Hematopoietic multipotent progenitor cell treated with erythropoietin and hydrocortisone succinate and interleukin-3 and kit ligand, for 6 days (in vitro differentiated cells): Measurements from ENCODE around the gene MLLT10.
A peak's percentile ranks its signal among the peaks of the same experiment; 100 is the strongest.
"Not testable (repeated sequence)": the region's sequence is repeated elsewhere in the genome, so short reads cannot be mapped to it uniquely, and the experiment has no call there.

Source experiments
- DNase-seq: peaks from one replicate; pipeline ENCODE4 v3.0.0-alpha.2; 2015

MLLT10 gene

GRCh38 chr10:21705828-21706176 lies 171.8 kb downstream of the MLLT10 start:
- DNase-seq = no peak

GRCh38 chr10:21707498-21707897 lies 173.5 kb downstream of the MLLT10 start:
- DNase-seq = no peak

GRCh38 chr10:21712975-21713374 lies 178.9 kb downstream of the MLLT10 start:
- DNase-seq = no peak

- no peak for DNase-seq
Measured at GRCh38 chr10:21715531-21716195, 181.6 kb downstream of the MLLT10 start.

GRCh38 chr10:21717437-21718054 lies 183.5 kb downstream of the MLLT10 start:
- DNase-seq = not testable (repeated sequence)

GRCh38 chr10:21719502-21719901 lies 185.5 kb downstream of the MLLT10 start:
- no peak for DNase-seq

GRCh38 chr10:21720090-21720489 lies 186.1 kb downstream of the MLLT10 start:
- no peak for DNase-seq

GRCh38 chr10:21721000-21721665 lies 187.1 kb downstream of the MLLT10 start:
- no peak for DNase-seq

GRCh38 chr10:21722209-21722608 lies 188.2 kb downstream of the MLLT10 start:
- no peak for DNase-seq

- DNase-seq = no peak
Measured at GRCh38 chr10:21724020-21724589, 190.1 kb downstream of the MLLT10 start.

- DNase-seq = peak; percentile 100
Measured at GRCh38 chr10:21724687-21725367, 190.8 kb downstream of the MLLT10 start.

- no peak for DNase-seq
Measured at GRCh38 chr10:21726601-21727225, 192.7 kb downstream of the MLLT10 start.

- DNase-seq = peak; percentile 64
Measured at GRCh38 chr10:21727452-21728168, 193.6 kb downstream of the MLLT10 start.

GRCh38 chr10:21728618-21729017 lies 194.6 kb downstream of the MLLT10 start:
- DNase-seq = peak; percentile 29

- DNase-seq = peak; percentile 84
Measured at GRCh38 chr10:21732067-21732772, 198.2 kb downstream of the MLLT10 start.

GRCh38 chr10:21733710-21734109 lies 199.7 kb downstream of the MLLT10 start:
- no peak for DNase-seq

GRCh38 chr10:21737106-21737505 lies 203.1 kb downstream of the MLLT10 start:
- DNase-seq = no peak

- no peak for DNase-seq
Measured at GRCh38 chr10:21740989-21741388, 207.0 kb downstream of the MLLT10 start.

GRCh38 chr10:21742740-21743412 lies 208.8 kb downstream of the MLLT10 start:
- DNase-seq = no peak

GRCh38 chr10:21744223-21744622 lies 210.2 kb downstream of the MLLT10 start:
- no peak for DNase-seq

- no peak for DNase-seq
Measured at GRCh38 chr10:21746118-21746517, 212.1 kb downstream of the MLLT10 start.
